Right lung (tissue), 5 donors: ENCODE measurements around the gene PDE4D. TPM values are rescaled to one million over a fixed set of nuclear protein-coding genes. Genes with fewer than 3 reads are reported as not detected.
A peak's percentile ranks its signal among the peaks of the same experiment; 100 is the strongest.
"Not testable (repeated sequence)": the region's sequence is repeated elsewhere in the genome, so short reads cannot be mapped to it uniquely, and the experiment has no call there.

Source experiments
- DNase-seq, 2 donors: peaks; one replicate each; pipeline ENCODE4 v3.0.0-alpha.2; 2013
- polyA plus RNA-seq, 5 donors: library from polyadenylated mRNA; unstranded; fragments of 120-200 nt; gene quantifications; one replicate each; pipeline versions ENCODE4 v1.2.1 to v1.2.3, GENCODE V29; 2013; ENCODE audit warnings: inconsistent platforms in 1 of 5, low replicate concordance in 1 of 5; ENCODE audit not compliant: insufficient read length in 5 of 5, insufficient read depth in 1 of 5

The PDE4D gene
- polyA plus RNA-seq, 5 donors: 14.6 to 27.4 (median 22.0) TPM

GRCh38 chr5:59704936-59705335 is 188.6 kb downstream of the PDE4D start:
- DNase-seq: peak in 1 of 2 donors; percentile 62

- DNase-seq: no peak
Measured at GRCh38 chr5:59703789-59704188, 189.7 kb downstream of the PDE4D start.

GRCh38 chr5:59698207-59699178 is 195.0 kb downstream of the PDE4D start:
- DNase-seq: no peak

- no peak for DNase-seq
Measured at GRCh38 chr5:59694411-59694810, 199.1 kb downstream of the PDE4D start.

- DNase-seq: peak; percentile 66
Measured at GRCh38 chr5:59693492-59694309, 199.8 kb downstream of the PDE4D start.

- no peak for DNase-seq
Measured at GRCh38 chr5:59685793-59686192, 207.7 kb downstream of the PDE4D start.

- no peak for DNase-seq
Measured at GRCh38 chr5:59685191-59685530, 208.4 kb downstream of the PDE4D start.

GRCh38 chr5:59684388-59685190 is 208.9 kb downstream of the PDE4D start:
- DNase-seq: no peak

- no peak for DNase-seq
Measured at GRCh38 chr5:59683311-59683710, 210.2 kb downstream of the PDE4D start.

- no peak for DNase-seq
Measured at GRCh38 chr5:59682542-59682941, 211.0 kb downstream of the PDE4D start.

GRCh38 chr5:59678943-59679342 is 214.6 kb downstream of the PDE4D start:
- DNase-seq: no peak

- no peak for DNase-seq
Measured at GRCh38 chr5:59674763-59675162, 218.8 kb downstream of the PDE4D start.

- DNase-seq: peak; percentile 29 to 59
Measured at GRCh38 chr5:59673438-59674058, 220.0 kb downstream of the PDE4D start.

GRCh38 chr5:59666440-59667068 is 227.0 kb downstream of the PDE4D start:
- no peak for DNase-seq

GRCh38 chr5:59665832-59666203 is 227.7 kb downstream of the PDE4D start:
- not testable (repeated sequence) for DNase-seq

- DNase-seq: peak; percentile 30 to 44
Measured at GRCh38 chr5:59665086-59665831, 228.3 kb downstream of the PDE4D start.

- DNase-seq: peak in 1 of 2 donors; percentile 19
Measured at GRCh38 chr5:59661954-59662615, 231.4 kb downstream of the PDE4D start.

- no peak for DNase-seq
Measured at GRCh38 chr5:59661311-59661710, 232.2 kb downstream of the PDE4D start.

- DNase-seq: no peak
Measured at GRCh38 chr5:59660737-59661136, 232.8 kb downstream of the PDE4D start.
